ENCODE data around the gene MEPCE.

Gene MEPCE

GRCh38 chr7:100432621-100433275, 3.1 kb downstream of the MEPCE start:
- WGBS, 2 donors (ENCODE audit: extremely low coverage in 2 of 2, insufficient read length in 2 of 2, insufficient replicate concordance in 1 of 2), result no CpG with 5 or more reads among the region's 21 CpGs

GRCh38 chr7:100433276-100433591, 3.6 kb downstream of the MEPCE start:
- Histone ChIP-seq H3K18ac (ENCODE audit: low read length) (no peak overlapping the region), H2BK12ac (ENCODE audit: low read length) (no peak overlapping the region), H4K91ac (ENCODE audit: low read depth, low read length, poor library complexity) (no peak overlapping the region), H3K4me2 (ENCODE audit: insufficient read depth, low read length, poor library complexity, severe bottlenecking) (no peak overlapping the region), H2AFZ (ENCODE audit: low read length) (no peak overlapping the region), H4K8ac (ENCODE audit: low read depth, low read length) (no peak overlapping the region), H3K4me1 (ENCODE audit: control insufficient read depth in 2 of 2, insufficient read depth in 1 of 2, low read depth in 1 of 2, low read length in 2 of 2) (peaks cover 24 to 30% of the 10 kb centered on the region in 2 donors), H3K9me3 (replicated peaks in 1 of 2; ENCODE audit: control insufficient read depth in 2 of 2, insufficient read depth in 1 of 2, low read depth in 1 of 2, low read length in 2 of 2) (no peaks in the 10 kb centered on the region), H3K27me3 (ENCODE audit: control insufficient read depth in 3 of 3, insufficient read depth in 3 of 3, low read depth in 1 of 3, low read length in 3 of 3) (no peaks in the 10 kb centered on the region), H3K27ac (replicated peaks; ENCODE audit: low read length) (no peak overlapping the region), H3K9ac (ENCODE audit: low read depth, low read length, poor library complexity) (no peak overlapping the region), H3K36me3 (replicated peaks in 1 of 2; ENCODE audit: control insufficient read depth in 2 of 2, insufficient read depth in 2 of 2, low read length in 2 of 2) (peaks cover 28 to 55% of the 10 kb centered on the region in 2 donors), H2BK15ac (ENCODE audit: low read length) (no peak overlapping the region), H2BK5ac (ENCODE audit: low read length) (no peak overlapping the region), H3K4ac (ENCODE audit: low read length) (no peak overlapping the region), H3K79me1 (ENCODE audit: low read depth, low read length) (peaks cover 16% of the 10 kb centered on the region), H3K14ac (ENCODE audit: low read length) (no peak overlapping the region), H3K4me3 (ENCODE audit: low read length in 2 of 2) (no peak overlapping the region), H2AK5ac (ENCODE audit: low read depth, low read length) (no peak overlapping the region), H3K23ac (ENCODE audit: low read depth, low read length, poor library complexity) (no peak overlapping the region), H2BK120ac (ENCODE audit: low read depth, low read length) (no peak overlapping the region)
- DNase-seq (ENCODE audit: low spot score), result no peak
- no CpG with 5 or more reads among the region's 4 CpGs for whole genome bisulfite sequencing, 2 donors (ENCODE audit: extremely low coverage in 2 of 2, insufficient read length in 2 of 2, insufficient replicate concordance in 1 of 2)

More at GRCh38 chr7:100432621-100433275, 3.1 kb downstream of the MEPCE start:
- Histone ChIP-seq H3K4me1 (ENCODE audit: control insufficient read depth in 2 of 2, insufficient read depth in 1 of 2, low read depth in 1 of 2, low read length in 2 of 2) (peaks cover 26 to 30% of the 10 kb centered on the region in 2 donors), H3K18ac (ENCODE audit: low read length) (no peak overlapping the region), H3K79me1 (ENCODE audit: low read depth, low read length) (peaks cover 16% of the 10 kb centered on the region), H3K9me3 (replicated peaks in 1 of 2; ENCODE audit: control insufficient read depth in 2 of 2, insufficient read depth in 1 of 2, low read depth in 1 of 2, low read length in 2 of 2) (peaks cover 2% of the 10 kb centered on the region in 2 donors), H3K4me2 (ENCODE audit: insufficient read depth, low read length, poor library complexity, severe bottlenecking) (no peak overlapping the region), H2AK5ac (ENCODE audit: low read depth, low read length) (no peak overlapping the region), H3K14ac (ENCODE audit: low read length) (no peak overlapping the region), H3K27ac (replicated peaks; ENCODE audit: low read length) (no peak overlapping the region), H3K4me3 (ENCODE audit: low read length in 2 of 2) (peak overlapping the region in 1 of 2 donors; percentile 27), H2BK5ac (ENCODE audit: low read length) (no peak overlapping the region), H2AFZ (ENCODE audit: low read length) (no peak overlapping the region), H3K23ac (ENCODE audit: low read depth, low read length, poor library complexity) (no peak overlapping the region), H2BK12ac (ENCODE audit: low read length) (no peak overlapping the region), H3K36me3 (replicated peaks in 1 of 2; ENCODE audit: control insufficient read depth in 2 of 2, insufficient read depth in 2 of 2, low read length in 2 of 2) (peaks cover 28 to 55% of the 10 kb centered on the region in 2 donors), H3K27me3 (ENCODE audit: control insufficient read depth in 3 of 3, insufficient read depth in 3 of 3, low read depth in 1 of 3, low read length in 3 of 3) (peaks cover 0 to under 1% (median 0%) of the 10 kb centered on the region in 3 experiments), H3K9ac (ENCODE audit: low read depth, low read length, poor library complexity) (no peak overlapping the region), H2BK120ac (ENCODE audit: low read depth, low read length) (no peak overlapping the region), H4K8ac (ENCODE audit: low read depth, low read length) (no peak overlapping the region), H2BK15ac (ENCODE audit: low read length) (no peak overlapping the region), H4K91ac (ENCODE audit: low read depth, low read length, poor library complexity) (no peak overlapping the region), H3K4ac (ENCODE audit: low read length) (no peak overlapping the region)
- no peak for DNase-seq (ENCODE audit: low spot score)

GRCh38 chr7:100433592-100434296, 4.1 kb downstream of the MEPCE start:
- H3K9me3 ChIP-seq (replicated peaks in 1 of 2; ENCODE audit: control insufficient read depth in 2 of 2, insufficient read depth in 1 of 2, low read depth in 1 of 2, low read length in 2 of 2), result no peaks in the 10 kb centered on the region
- H2AK5ac ChIP-seq (ENCODE audit: low read depth, low read length), result no peak overlapping the region
- no peak overlapping the region for H2AFZ ChIP-seq (ENCODE audit: low read length)
- no peaks in the 10 kb centered on the region for H3K27me3 ChIP-seq (ENCODE audit: control insufficient read depth in 3 of 3, insufficient read depth in 3 of 3, low read depth in 1 of 3, low read length in 3 of 3)
- H3K4ac ChIP-seq (ENCODE audit: low read length), result no peak overlapping the region
- no peak overlapping the region for H2BK12ac ChIP-seq (ENCODE audit: low read length)
- no peak overlapping the region for H3K14ac ChIP-seq (ENCODE audit: low read length)
- H3K9ac ChIP-seq (ENCODE audit: low read depth, low read length, poor library complexity), result no peak overlapping the region
- DNase-seq (ENCODE audit: low spot score), result no peak
- H3K18ac ChIP-seq (ENCODE audit: low read length), result no peak overlapping the region
- no peak overlapping the region for H2BK5ac ChIP-seq (ENCODE audit: low read length)
- peaks cover 28 to 55% of the 10 kb centered on the region in 2 donors for H3K36me3 ChIP-seq (replicated peaks in 1 of 2; ENCODE audit: control insufficient read depth in 2 of 2, insufficient read depth in 2 of 2, low read length in 2 of 2)
- H3K27ac ChIP-seq (replicated peaks; ENCODE audit: low read length), result no peak overlapping the region
- no peak overlapping the region for H4K8ac ChIP-seq (ENCODE audit: low read depth, low read length)
- H3K4me1 ChIP-seq (ENCODE audit: control insufficient read depth in 2 of 2, insufficient read depth in 1 of 2, low read depth in 1 of 2, low read length in 2 of 2), result peaks cover 24 to 30% of the 10 kb centered on the region in 2 donors
- no peak overlapping the region for H3K4me3 ChIP-seq (ENCODE audit: low read length in 2 of 2)
- no peak overlapping the region for H3K23ac ChIP-seq (ENCODE audit: low read depth, low read length, poor library complexity)
- no peak overlapping the region for H3K4me2 ChIP-seq (ENCODE audit: insufficient read depth, low read length, poor library complexity, severe bottlenecking)
- peaks cover 16% of the 10 kb centered on the region for H3K79me1 ChIP-seq (ENCODE audit: low read depth, low read length)
- no CpG with 5 or more reads among the region's 10 CpGs for WGBS, 2 donors (ENCODE audit: extremely low coverage in 2 of 2, insufficient read length in 2 of 2, insufficient replicate concordance in 1 of 2)
- no peak overlapping the region for H2BK15ac ChIP-seq (ENCODE audit: low read length)
- no peak overlapping the region for H4K91ac ChIP-seq (ENCODE audit: low read depth, low read length, poor library complexity)
- no peak overlapping the region for H2BK120ac ChIP-seq (ENCODE audit: low read depth, low read length)

- Histone ChIP-seq H4K91ac (ENCODE audit: low read depth, low read length, poor library complexity) (no peak overlapping the region), H3K27me3 (ENCODE audit: control insufficient read depth in 3 of 3, insufficient read depth in 3 of 3, low read depth in 1 of 3, low read length in 3 of 3) (no peaks in the 10 kb centered on the region), H3K18ac (ENCODE audit: low read length) (no peak overlapping the region), H4K8ac (ENCODE audit: low read depth, low read length) (no peak overlapping the region), H3K4me2 (ENCODE audit: insufficient read depth, low read length, poor library complexity, severe bottlenecking) (peak overlapping the region; percentile 92), H2BK15ac (ENCODE audit: low read length) (no peak overlapping the region), H2AK5ac (ENCODE audit: low read depth, low read length) (no peak overlapping the region), H3K4me3 (ENCODE audit: low read length in 2 of 2) (peak overlapping the region in 1 of 2 donors; percentile 91), H3K14ac (ENCODE audit: low read length) (no peak overlapping the region), H3K9me3 (replicated peaks in 1 of 2; ENCODE audit: control insufficient read depth in 2 of 2, insufficient read depth in 1 of 2, low read depth in 1 of 2, low read length in 2 of 2) (no peaks in the 10 kb centered on the region), H3K27ac (replicated peaks; ENCODE audit: low read length) (no peak overlapping the region), H3K23ac (ENCODE audit: low read depth, low read length, poor library complexity) (no peak overlapping the region), H2BK12ac (ENCODE audit: low read length) (no peak overlapping the region), H2BK5ac (ENCODE audit: low read length) (peak overlapping the region; percentile 56), H2AFZ (ENCODE audit: low read length) (no peak overlapping the region), H2BK120ac (ENCODE audit: low read depth, low read length) (no peak overlapping the region), H3K4ac (ENCODE audit: low read length) (no peak overlapping the region), H3K9ac (ENCODE audit: low read depth, low read length, poor library complexity) (no peak overlapping the region), H3K4me1 (ENCODE audit: control insufficient read depth in 2 of 2, insufficient read depth in 1 of 2, low read depth in 1 of 2, low read length in 2 of 2) (peaks cover 24 to 30% of the 10 kb centered on the region in 2 donors), H3K36me3 (replicated peaks in 1 of 2; ENCODE audit: control insufficient read depth in 2 of 2, insufficient read depth in 2 of 2, low read length in 2 of 2) (peaks cover 28 to 55% of the 10 kb centered on the region in 2 donors), H3K79me1 (ENCODE audit: low read depth, low read length) (peaks cover 16% of the 10 kb centered on the region)
- no CpG with 5 or more reads among the region's 22 CpGs for WGBS, 2 donors (ENCODE audit: extremely low coverage in 2 of 2, insufficient read length in 2 of 2, insufficient replicate concordance in 1 of 2)
- DNase-seq (ENCODE audit: low spot score), result no peak
These were observed 4.9 kb downstream of the MEPCE start for GRCh38 chr7:100434297-100435144.
